HG03575 (cell line): ENCODE results near the gene GATC.
"Not testable (repeated sequence)": the region's sequence is repeated elsewhere in the genome, so short reads cannot be mapped to it uniquely, and the experiment has no call there.

Experiments
- ATAC-seq: cut with Tn5 transposase; IDR thresholded peaks from one replicate; pipeline ENCODE4 v1.9.1; 2021; ENCODE audit not compliant: unreplicated experiment, insufficient number of reproducible peaks, low FRiP score; ENCODE audit errors: extremely low read depth

Gene GATC

DNA sequence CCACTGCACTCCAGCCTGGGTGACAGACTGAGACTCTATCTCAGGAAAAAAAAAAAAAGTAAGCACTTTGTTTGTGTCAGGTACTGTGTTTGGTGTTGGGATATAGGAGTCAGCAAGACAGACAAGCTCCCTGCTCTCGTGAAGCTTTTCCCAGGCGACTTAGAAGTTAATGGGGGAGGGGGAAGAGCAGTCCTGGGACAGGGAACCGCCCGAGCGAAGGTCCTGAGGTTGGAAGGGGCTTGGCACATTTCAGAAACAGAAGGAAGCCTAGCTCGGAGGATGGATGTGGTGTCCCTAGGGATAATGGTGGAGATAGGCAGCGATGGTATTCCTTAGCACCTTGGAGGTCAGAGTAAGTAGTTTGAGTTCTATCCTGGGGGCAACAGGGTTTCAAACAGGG lies 16.9 kb upstream of the GATC start:
- ATAC-seq, result no peak

DNA sequence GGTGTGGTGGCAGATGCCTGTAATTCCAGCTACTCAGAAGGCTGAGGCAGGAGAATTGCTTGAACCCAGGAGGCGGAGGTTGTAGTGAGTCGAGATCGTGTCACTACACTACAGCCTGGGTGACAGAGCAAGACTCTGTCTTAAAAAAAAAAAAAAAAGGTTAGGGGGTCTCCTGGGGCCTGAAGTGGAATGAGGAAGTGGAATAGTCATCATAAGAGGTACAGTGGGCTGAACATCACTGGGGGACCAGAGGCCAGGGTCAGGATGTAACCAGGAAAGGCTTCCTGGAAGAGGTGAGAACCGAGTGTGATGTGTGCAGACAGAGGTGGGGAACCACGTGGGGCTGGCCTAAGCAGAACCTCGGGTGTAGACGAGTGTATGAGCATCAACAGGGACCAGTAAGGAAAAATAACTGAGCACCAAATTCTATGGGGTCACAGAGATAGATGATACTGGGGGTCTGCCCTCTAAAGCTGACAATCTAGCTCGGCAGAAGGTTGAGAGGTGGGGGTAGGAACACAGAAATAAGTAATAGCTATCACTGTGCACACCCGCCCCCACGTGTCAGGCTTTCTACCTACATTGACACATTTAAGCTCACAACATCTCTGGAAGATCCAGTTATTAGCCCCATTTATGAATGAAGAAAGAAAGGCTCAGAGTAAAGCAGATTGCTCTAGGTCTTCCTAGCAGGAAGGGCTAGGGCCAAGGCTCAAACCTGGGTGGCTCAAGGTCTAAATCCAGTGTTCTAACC lies 13.3 kb upstream of the GATC start:
- no peak for ATAC-seq

DNA sequence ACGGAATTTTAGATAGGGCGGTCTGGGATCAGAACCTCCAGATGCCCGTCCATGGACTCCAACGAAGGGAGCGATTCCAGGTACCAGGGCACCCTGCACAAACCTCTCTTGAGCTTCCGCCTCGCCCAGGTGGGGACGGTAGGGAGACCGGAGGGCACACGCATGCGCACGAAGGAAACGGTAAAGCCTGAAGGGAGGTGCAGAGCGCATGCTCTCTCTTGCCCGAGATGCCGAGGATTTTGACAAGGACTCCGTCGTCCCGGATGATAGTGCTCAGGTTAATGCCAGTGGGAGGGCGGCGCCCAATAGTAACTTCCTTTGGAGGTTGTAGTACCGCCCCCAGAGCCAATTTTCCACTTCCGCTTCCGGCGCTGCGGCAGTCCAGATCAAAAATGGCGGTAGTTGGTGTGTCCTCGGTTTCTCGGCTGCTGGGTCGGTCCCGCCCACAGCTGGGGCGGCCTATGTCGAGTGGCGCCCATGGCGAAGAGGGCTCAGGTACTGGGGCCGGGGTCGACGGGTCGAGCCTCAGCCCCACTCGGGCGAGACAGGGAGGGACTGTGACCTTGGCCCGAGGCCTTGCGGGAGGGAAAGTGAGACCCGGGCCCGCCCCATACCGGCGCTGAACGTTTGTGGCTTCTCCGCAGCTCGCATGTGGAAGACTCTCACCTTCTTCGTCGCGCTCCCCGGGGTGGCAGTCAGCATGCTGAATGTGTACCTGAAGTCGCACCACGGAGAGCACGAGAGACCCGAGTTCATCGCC lies 8.3 kb upstream of the GATC start, which contains the start of gene COX6A1:
TSS of gene COX6A1 (plus strand) at position 379 of the 760 bp plus-strand sequence. CDS start at position 393, 14 bp downstream.
- ATAC-seq, result peak; percentile 86

DNA sequence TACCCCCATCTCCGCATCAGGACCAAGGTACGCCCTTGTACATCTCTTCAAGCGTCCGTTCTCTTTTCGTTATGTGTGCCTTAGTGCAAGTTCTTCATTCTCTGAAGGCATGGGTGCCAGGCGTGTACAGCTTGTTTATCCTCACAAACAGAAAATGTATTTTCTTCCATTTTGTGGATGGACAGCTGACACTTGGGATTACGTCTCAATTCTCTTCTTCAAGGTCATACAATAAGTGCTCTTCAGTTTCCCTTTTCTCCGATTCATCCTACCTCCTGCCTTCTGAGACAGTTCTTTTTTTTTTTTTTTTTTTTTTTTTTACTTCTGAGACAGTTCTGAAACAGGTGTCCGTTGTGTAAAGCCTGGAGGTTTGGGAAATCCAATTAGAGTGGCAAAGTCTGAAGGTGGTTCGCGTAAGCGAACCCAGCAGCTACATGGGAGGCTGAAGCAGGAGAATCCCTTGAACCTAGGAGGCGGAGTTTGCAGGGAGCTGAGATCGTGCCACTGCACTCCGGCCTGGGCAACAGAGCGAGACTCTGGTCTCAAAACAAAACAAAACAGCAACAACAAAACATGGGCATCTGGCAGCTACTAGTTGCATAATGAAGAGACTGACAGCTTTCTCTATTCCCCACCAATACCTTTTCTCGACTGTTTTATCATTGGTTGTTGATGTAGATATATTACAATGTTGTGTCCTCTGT lies 7.6 kb upstream of the GATC start:
- ATAC-seq, result no peak

DNA sequence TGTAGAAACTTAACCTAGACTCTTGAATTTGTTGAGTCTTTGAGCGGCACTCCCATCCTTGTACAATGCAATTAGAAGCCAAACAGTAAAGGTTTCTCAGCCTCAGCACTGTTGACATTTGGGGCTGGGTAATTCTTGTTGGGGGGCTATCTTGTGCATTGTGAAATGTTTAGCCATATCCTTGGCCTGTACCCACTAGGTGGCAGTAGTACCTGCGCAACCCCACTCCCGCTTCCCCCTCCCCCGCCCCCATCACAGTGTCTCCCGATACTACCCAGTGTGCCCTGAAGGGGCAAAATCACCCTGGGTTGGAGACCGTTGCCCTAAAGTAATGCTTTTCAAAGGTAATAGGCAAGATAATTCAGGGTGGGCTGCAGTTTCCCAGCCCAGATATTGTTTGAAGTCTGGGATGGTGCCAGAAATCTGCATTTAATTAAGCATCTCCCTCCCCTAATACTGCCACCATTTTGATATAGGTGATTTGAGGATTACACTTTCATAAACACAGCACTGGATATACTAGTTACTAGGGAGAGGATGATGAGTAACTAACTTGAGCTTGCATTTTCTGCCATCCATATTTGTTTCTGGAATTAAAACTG lies 6.5 kb upstream of the GATC start:
- ATAC-seq, result no peak

DNA sequence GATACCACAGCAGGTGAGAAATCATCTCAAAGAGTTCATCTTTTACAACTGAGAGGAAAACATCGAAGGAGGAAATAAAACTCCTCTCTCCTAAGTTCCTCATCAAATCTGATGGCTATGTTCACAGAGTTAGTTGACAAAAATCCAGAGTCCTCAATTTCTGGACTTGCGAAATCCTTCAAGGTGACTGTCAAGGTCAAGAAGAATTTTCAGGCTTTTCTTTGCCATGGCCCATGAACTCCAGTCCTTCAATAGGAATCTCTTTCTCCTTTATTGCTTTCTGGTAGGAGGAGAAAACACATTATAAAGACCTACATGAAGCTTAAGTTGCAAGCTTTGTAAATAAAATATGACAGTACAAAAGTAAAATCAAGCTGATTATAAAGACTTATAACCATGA lies 1.6 kb upstream of the GATC start:
- ATAC-seq, result no peak

DNA sequence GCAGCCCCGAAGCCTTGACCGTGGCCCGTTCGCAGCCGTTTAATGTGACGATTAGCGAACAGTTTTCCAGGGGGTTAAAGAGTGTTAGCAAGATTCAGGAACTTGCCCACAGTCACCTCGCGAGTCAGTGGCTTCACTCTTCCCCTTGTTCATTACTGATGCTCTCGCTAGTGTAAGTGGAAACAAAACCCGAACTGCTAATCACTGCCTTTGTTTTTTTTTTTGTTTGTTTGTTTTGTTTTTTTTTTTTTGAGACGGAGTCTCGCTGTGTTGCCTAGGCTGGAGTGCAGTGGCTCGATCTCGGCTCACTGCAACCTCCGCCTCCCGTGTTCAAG lies 567 bp downstream of the GATC start:
- not testable (repeated sequence) for ATAC-seq

DNA sequence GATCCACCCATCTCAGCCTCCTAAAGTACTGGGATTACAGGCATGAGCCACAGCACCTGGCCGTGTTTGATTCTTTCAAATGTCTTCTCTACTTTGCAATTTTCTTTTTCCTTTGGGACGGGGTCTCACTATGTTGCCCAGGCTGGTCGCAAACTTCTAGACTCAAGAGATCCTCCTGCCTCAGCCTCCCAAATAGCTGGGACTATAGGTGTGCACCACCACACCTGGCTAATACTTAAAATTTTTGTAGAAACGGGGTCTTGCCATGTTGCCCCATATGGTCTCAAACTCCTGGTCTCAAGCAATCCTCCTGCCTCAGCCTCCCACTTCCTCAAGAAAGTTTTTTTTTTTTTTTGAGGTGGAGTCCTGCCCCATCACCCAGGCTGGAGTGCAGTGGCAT lies 1.7 kb downstream of the GATC start:
- ATAC-seq, result no peak

DNA sequence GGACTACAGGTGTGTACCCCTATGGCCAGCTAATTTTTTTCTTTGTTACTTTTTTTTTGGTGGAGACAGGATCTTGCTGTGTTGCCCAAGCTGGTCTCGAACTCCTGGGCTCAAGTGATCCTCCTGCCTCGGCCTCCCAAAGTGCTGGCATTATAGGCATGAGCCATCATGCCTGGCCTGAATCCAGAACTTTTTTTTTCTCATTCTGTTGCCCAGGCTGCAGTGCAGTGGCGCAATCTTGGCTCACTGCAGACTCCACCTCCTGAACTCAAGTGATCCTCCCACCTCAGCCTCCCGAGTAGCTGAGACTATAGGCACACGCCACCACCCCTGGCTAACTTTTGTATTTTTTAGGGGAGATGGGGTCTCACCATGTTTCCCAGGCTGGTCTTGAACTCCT lies 6.3 kb downstream of the GATC start:
- ATAC-seq, result not testable (repeated sequence)

DNA sequence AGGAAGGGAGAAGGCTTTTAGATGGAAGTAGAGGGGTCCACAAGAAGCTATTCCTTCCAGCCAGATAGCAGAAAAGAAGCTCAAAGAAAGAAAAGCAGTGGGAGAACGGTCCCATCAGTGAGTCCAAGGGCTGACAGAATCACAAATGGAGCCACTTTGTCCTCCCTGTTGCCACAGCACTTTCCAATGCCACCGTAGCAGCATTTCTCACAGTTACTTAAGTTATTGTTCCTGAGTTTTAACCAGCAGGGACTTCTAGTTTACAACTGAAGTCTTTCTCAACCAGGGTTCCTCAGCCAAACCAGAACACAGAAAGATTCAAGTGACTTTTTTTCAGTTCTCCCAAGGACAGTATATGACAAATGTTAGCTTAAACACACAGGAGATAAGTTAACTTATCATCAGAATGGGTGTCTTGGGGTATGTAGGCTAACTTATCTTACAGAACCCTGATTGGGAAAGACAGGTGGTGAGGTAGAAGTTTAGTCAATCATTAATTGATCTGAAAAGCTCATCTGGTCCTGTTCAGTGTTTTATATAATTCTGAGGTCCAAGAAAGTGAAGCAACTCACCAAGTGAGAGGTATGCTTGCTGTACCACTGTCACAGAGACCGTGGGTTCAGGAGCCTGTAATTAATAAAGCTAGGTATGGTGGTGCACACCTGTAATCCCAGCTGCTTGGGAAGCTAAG lies 7.0 kb downstream of the GATC start:
- no peak for ATAC-seq

DNA sequence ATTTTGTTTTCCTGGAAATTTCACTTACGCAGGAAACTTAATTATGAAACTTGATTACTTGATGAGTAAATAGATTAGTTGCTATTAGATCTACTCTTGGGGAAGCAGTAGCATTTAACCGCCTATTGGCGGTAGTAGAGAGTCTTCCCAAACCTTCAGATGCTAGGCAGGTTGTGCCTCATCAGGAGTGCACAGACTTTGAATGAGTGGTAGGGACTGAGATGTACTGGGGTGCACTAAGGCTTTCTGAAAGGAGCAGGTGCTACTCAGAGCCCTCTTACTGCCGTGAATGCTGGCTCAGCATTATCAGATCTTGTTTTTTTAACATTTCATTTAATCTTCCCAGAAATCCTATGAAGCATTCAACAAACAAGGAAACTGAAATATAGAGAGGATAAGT lies 7.7 kb downstream of the GATC start:
- no peak for ATAC-seq

DNA sequence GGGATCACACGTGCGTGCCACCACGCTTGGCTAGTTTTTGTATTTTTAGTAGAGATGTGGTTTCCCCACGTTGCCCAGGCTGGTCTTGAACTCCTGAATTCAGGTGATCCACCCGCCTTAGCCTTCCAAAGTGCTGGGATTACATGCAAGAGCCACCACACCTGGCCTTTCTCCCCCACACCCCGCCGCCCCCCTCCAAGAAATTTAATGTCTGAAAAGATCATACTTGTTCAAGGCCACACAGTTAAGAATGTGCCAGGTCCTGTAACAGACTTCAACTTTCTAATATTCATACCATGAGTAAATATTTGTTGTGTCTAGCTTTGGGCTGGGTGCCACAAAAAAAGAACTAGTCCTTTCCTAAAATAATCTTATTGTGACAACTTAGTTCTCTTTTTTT lies 9.1 kb downstream of the GATC start:
- no peak for ATAC-seq

DNA sequence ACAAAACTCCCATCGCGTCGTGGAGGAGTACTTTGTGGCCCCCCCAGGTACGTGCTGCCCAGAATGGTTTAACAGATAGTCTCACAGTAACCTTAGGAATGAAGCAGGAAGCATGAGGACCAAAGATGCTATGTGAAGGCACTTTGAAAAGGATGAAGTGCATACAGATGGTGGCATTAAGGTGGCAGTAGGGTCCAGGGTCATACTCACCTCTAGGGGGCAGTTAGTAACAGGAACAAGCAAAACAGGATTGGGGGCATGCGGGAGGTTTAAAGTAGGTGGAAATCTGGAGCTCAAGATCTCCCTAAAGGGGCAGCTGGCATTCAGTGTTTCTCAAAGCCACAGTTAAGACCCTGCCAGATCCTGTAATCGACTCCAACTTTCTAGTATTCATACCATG lies 10.9 kb downstream of the GATC start:
- no peak for ATAC-seq

DNA sequence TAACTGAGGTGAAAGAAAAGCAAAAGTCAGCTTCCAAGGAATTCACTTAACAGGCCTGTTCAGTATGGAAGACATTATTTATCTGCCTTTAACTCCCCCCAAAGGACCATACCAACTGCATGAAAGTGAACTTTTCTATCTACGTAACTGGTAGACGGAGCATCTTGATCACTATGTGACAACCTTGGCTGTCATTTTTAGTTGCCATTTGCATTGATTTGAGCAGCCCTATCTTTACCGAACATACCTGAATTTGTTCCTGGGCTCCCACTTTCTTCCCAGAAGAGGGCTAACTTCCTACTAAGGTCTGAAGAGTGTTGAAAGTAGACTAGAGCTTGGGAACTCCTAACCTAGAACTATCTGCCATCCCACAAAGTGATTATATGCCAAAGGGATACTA lies 13.9 kb downstream of the GATC start:
- ATAC-seq, result no peak

DNA sequence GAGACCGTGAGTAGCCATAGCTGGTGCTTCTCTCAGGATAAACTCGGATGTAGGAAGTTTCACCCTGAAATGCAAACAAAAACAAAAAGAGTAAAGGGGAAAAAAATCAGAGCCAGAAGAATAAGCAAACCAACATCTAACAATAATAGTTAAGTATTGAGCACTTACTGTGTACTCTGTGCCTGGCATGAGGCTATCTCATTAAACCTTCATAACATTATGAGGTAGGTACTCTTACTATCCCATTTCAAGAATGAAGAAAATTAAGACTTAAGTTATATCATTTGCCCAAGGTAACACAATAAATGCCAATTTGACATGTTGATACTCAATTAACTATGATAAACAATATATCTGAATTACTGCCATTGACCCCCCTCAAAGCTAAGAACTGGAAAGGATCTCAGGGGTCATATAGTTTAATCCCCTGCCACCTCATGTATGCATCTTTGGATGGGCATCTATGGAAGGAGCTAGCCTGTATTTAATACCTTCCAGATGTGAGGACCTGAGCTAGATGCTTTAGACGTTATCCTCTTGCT lies 15.9 kb downstream of the GATC start:
- no peak for ATAC-seq

DNA sequence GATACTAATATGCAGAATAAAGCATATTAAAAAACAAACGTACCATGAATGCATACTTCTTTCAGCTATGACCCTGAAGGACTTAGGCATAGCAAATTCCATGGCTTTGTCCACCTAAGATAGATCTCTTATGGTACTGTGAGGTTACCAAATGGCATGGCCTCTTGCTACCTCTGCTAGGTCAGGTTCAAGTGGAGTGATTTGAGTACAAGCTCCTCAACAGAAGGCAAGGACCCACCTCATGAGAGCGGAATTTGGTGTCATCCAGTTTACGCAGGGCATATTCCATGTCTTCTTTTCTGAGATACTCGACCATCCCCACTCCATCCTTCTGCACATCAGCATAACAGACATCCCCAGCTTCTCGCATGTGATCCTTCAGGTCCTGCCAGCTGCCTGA lies 17.5 kb downstream of the GATC start:
- ATAC-seq, result no peak

DNA sequence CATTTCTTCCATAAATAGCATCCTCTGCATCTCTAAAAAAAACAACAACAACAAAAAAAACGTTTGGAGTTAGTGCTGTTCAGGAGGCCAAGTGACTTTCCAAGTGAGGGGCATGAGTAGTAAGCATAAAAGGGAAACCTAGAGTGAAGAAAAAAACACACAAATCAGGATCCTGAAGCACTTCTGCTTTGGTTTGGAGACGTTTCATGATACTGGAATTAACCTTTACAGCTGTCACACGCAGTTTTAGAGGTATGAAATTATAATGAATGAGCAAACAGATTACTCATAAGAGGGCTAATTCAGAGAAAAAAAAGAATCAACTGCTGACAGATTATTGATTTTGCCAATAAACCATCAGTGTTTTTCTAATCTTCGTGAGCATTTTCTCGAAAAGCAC lies 19.5 kb downstream of the GATC start:
- ATAC-seq, result no peak

DNA sequence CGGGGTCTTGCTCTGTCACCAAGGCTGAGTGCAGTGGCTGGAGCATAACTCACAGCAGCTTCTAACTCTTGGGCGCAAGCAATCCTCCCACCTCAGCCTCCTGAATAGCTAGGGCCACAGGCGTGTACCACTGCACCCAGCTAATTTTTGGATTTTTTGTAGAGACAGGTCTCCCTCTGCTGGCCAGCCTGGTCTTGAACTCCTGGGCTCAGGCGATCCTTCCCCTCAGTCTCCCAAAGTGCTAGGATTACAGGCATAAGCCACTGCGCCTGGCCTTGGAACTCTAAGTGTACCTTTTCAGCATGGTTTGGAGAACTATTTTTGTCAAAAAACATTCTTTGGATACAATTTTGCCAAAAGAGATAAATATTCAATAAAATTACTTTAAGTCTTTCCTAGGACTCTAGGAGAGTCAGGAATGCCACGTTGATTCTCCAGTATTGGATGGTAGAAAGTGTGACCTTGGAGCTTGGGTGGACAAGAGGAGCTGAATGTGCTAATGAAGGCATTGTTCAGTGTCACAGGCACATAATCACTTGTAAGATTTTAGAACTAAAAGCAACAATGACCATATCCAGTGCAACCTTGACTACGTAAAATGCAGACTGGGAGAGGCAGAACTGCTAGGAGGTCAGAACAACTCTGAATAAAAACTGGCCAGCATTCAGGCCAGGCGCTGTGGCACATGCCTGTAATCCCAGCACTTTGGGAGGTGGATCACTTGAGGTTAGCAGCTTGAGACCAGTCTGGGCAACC lies 20.5 kb downstream of the GATC start:
- ATAC-seq, result no peak
